ENCODE data around the gene KLF3.

KLF3 gene

GRCh38 chr4:38659346-38659745, 4.7 kb upstream of the KLF3 start:
- DNase-seq, result no peak

DNA sequence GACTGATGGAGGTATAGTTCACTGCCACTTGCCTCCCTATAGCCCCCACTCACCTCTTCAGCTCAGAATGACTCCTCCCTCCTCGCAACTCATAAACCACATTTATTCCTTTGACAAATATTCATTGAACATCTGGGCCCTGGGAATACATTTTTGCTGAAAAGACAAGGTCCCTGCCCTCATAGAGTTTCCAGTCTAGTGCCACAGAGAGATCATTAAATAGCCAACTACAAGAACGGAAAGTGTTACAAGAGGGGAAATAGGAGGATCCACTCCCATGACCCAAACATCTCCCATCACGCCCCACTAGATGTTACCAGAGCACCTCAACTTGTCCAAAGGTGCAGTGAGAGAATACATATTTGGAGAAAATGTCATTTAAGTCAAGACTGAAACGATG, 3.2 kb upstream of the KLF3 start:
- no peak for DNase-seq

DNA sequence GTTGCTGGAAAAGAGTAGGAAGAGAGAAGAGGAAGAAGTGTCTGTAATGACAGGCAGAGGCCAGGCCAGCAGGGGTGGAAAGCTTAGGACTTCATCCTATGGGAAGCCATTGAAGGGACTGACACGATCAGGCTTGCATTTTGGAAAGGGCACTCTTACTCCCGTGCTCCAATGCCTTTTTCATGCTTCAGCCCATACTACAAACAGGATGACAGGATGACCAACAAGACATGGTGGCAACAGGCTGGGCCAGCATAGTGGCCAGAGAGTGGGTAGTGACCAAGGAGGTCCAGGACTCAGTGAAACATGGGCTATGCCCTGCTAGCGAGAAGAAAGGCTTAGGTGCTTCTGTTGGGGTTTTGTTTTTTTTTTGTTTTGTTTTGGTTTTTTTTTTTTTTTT, 2.6 kb upstream of the KLF3 start:
- DNase-seq, result no peak

- no peak for DNase-seq
Measured at GRCh38 chr4:38662522-38663089, 1.4 kb upstream of the KLF3 start.

GRCh38 chr4:38663090-38663800, 754 bp upstream of the KLF3 start:
- DNase-seq, result peak; percentile 62 to 63

DNA sequence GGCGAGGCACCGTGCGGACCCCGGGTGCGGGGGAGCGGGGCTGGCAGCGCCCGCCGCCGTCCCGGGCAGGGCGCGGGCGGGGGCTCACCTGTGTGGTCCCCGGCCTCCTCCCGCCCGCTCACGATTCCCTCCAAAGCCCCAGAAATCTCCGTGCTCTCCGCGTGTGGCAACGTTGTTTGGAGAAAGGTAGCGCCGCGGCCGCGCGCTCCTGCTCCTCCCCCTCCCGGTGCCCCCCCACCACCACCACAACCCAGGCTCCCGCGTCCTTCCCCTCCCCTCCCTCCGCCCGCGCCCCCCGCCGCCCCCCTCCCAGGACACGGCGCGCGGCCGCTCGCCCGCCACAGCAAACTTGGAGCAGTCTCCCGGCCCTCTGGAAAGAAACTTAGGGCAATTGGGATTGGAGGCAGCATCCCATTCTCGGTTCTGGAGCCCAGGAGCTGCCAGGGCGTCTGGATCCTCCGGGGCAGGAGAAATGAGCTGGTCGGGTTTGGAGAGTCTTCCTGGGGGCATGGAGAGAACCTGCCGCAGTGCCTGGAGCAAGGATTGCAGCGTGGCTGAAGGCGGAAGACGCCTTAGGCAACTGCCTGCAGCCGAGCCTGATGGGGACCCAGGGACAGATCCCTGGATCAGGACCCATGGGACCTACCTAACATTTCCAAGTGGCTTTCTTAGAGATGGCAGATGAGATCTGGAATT, 855 bp downstream of the KLF3 start:
- DNase-seq, result peak; percentile 51 to 53

- no peak for DNase-seq
Measured at GRCh38 chr4:38665551-38666411, 1.8 kb downstream of the KLF3 start.

DNA sequence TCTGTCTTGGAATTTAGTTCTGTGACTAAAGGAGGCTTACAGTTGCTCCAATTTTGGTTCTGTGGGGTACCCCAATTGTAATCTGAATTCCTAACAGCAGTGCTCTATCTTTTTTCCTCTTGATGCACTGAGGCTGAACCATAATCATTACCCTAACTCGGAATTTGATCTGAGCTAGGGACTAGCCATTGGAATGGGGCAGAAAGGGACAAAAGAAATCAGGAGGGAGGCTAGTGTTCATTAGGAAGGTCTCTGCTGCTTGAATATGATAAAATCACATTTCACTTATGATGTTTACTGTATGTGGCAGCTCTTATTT, 2.7 kb downstream of the KLF3 start:
- DNase-seq, result no peak

GRCh38 chr4:38667085-38667893, 3.3 kb downstream of the KLF3 start:
- DNase-seq, result peak; percentile 35 to 52

DNA sequence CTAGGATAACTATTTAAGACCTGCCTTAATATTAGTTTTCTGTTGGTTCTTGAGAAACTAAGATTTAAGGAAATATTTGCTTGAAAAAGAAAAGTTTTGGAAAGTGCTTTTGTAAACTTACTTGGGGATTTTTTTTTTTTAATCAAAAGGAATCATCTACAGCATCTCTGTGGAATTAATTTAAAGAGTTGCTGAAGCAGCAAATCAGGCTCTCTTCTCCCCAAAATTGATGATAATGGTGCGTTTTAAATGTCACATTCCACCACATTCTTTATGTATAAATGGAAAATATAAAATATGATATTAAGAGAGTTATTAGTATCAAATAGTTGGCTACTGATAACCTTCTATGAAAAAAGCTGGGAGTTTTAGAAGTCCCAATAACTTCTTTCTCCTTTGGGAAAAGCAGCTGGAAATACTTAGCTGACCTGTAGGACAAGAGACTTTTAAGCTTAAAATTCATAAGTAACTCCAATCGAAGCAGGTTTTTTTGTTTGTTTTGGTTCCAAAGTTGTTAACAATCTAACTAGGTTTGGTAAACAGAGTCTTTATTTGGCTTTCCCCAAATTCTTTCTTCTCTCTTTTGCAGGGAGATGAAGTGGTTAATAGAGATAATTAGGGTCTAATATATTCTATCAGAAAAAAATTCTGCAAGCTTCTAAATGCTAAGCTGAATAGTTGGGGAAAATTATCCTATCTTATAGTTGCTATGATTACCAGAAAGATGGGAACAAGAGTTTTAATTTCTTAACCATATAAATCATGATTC, 4.4 kb downstream of the KLF3 start:
- no peak for DNase-seq

GRCh38 chr4:38669208-38669607, 5.2 kb downstream of the KLF3 start:
- no peak for DNase-seq

DNA sequence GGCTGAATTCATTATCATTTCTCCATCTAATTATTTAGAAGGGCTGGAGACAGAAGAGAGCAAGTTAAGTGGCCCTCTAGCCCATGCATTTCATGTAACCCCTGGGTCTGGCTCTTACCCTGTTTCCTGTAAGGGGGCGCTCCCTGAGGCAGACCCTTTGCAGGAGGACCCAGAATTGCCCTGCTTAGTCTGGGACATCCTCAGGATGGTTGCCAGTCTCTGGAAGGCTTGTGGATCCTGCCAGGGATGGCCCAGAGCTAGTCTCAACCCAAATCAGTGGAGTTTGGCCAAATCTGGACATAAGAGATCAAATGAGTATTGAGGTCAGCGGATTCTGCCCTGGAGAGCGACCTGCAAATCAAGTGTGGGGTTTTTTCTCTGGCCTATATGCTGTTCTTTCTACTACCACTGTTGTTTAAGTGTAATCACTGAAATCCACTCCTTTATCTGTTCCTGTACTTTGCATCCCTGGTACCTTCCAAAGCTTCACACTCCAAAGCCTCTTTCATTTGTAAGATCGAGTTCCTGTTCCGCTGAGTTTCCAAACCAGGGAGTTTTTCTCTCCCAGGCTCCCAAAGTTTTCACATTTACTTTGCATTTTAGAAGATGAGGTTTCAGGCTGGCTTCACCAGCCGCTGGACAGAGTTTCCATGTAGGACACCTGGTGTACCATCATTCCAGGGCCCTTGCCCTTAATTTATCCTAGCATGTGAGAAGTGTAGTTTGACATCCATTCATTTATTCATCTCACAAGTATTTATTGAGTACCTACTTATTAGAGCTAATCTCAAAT, 6.3 kb downstream of the KLF3 start:
- no peak for DNase-seq

DNA sequence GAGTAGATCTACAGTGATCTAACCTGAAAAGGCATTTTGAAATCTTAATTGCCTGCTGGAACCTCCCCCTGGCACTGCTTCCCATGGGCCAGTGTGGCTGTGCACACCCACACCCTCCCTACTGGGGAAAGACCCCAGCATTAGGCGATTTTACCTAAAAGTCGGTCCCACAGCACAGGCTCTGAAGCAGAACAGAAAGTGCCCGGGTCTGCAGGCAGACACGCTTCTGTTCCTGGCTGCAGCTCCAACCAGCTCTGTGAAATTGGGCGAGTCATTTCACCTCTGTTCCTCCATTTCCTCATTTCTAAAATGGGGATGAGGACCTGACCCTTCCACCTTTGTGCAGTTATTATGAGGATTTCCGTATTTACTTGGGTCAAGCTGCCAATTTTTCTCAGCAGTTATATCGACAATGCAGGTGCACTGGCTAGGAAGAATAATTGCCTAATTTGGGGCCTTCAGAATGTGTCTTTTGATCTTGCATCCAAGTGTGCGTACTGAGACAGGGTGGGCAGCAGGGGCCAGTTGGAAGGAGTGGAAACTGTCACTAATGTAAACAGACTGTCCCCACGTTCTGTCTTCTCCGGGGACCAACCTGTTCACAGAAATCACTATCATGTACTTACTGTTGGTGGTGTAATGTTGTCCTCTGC, 7.1 kb downstream of the KLF3 start:
- no peak for DNase-seq

- no peak for DNase-seq
Measured at GRCh38 chr4:38671592-38671940, 7.6 kb downstream of the KLF3 start.

- no peak for DNase-seq
Measured at GRCh38 chr4:38672074-38672396, 8.0 kb downstream of the KLF3 start.

GRCh38 chr4:38672397-38673129, 8.6 kb downstream of the KLF3 start:
- no peak for DNase-seq

DNA sequence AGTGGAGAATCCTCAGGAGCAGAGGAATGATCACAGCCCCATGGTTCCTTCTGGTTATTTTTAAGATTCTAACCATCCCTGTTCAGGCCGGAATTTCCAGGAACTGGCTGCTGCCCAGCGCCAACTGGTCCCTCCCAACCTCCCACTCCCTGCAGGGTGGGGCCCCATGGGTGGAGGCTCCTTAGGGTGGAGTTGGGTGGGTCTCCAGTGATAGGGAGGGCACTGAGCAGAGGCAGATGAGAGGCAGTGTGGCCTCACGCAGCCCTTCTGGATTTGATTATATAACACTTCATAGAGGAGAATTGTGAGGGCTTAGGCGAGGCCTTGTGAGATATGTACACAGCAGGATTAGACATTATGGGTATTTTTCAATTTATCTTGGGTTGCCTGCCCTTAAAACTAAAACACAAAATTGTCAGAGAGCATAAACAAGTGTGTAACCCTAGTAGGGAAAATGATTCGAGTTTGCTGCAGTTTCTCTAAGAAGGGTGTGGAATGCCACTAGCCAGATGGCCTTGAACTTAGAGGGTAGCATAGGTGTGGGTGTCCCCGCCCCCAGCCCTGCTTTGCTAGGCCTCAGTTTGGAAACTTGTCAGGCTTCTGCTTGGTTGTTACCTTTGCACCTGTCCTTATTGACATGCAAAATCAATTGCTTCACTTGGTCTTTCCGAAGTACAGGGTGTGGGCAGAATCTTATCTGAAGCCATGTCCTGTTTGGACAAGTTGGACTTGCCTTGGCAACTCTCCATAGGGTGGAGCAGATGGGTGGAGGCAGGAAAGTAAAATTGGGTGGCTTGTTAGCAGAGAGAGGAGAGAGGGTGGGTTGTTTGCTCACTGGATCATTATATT, 9.4 kb downstream of the KLF3 start:
- no peak for DNase-seq

- no peak for DNase-seq
Measured at GRCh38 chr4:38674258-38675144, 10.5 kb downstream of the KLF3 start.
